Measurements from ENCODE around the gene ASPHD2.
"Not testable (repeated sequence)": the region's sequence is repeated elsewhere in the genome, so short reads cannot be mapped to it uniquely, and the experiment has no call there.

ASPHD2 gene, protein sequence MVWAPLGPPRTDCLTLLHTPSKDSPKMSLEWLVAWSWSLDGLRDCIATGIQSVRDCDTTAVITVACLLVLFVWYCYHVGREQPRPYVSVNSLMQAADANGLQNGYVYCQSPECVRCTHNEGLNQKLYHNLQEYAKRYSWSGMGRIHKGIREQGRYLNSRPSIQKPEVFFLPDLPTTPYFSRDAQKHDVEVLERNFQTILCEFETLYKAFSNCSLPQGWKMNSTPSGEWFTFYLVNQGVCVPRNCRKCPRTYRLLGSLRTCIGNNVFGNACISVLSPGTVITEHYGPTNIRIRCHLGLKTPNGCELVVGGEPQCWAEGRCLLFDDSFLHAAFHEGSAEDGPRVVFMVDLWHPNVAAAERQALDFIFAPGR

DNA sequence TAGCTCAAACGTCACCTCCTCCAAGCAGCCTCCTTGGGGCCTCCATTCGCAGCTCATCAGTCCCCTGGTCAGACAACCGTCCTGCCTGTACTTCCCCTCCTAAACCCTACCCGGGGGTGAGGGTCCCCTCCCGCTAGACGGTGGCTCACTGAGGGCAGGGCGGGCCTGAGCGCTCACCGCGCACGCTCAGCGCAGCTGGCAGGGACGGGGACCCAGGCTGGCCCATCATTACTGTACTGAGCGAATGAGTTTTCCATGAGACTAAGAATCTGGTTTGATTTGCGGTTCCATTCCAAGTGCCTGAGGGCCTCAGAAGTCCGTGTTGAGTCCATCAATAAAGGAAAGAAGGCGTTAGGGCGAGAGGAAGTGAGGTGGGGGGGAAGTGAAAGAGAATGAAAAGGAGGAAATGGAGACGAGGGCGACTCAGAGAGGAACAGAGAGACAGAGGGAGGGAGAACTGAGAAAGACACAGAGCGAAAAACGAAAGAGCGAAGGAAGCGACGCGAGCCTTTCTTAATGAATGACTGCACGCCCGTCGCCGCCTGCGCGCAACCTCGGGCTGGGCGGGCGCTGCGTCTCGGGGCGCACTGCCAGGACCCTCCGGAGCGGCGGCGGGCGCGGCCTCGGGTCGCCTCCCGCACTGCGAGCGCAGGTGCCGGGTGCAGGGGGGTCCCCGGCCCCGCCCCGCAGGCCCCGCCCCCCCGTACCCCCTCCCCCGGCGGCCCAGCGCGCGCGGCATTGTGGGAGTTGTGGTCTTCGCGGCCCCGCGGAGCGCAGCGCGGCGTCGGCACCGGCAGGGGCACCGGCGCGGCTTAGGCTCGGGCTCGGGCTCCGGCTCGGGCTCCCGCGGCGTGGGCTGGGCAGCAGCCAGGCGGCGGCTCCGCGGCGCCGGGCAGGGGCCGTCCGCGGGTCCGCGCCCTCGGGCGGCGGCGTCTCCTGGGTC is at the start of gene ASPHD2:
ASPHD2 (plus strand) TSS at position 746 of the 943 bp plus-strand sequence. CDS start 4,356 bp downstream, outside the sequence.
- no peak for FAIRE-seq

DNA sequence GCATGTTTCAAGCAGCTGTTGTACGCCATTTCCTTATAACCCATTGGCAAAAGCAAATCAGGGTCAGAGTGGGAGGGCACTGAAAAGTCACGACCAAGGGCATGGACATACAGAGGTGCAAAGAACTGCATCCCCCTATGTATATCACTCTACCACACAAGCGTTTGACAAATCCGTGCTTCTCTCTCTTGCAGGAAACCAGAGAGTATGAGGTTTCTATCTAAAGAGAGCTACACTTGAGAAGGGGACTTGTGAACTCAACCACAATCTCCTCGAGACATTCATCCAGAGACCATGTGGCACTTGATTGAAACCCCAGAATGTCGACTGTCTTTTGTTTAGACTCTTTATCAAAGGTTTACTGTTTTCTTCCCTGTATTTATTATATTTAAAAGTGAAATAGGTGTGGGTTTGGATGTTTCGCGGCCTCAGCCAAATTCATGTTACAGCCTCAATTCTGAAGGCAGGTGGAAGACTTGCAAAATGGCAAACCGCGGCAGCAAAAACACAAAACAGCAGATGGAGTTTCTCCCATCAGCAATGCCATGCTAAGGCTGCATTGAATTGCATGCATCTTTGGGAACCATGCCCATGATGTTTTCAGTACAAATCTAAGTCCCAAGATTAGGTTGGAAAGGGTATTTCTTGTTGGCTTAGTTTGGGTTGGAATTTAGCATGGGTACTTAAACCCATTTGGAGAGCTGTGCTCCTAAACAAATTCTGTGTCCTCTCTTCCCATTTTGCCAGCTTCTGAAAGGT is 48.8 kb upstream of the ASPHD2 start:
- no peak for FAIRE-seq

DNA sequence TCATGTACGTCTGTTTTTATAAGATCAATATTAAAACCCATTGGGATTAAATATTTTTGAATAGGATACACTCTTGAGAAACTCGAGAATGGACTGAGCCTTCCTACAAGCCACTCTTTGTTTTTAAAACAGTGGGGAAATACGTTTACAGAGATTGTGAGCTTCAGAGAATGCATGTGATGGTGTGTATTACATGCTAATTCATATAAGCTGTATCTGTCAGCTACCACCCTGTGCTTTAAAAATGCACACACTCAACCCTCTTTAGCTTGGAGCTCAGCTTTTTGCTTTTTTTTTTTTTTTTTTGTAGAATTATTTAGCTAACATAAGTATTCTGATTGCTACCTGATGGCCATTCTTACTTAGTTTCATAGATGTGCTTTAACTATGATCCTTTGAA is 46.3 kb upstream of the ASPHD2 start:
- no peak for FAIRE-seq

DNA sequence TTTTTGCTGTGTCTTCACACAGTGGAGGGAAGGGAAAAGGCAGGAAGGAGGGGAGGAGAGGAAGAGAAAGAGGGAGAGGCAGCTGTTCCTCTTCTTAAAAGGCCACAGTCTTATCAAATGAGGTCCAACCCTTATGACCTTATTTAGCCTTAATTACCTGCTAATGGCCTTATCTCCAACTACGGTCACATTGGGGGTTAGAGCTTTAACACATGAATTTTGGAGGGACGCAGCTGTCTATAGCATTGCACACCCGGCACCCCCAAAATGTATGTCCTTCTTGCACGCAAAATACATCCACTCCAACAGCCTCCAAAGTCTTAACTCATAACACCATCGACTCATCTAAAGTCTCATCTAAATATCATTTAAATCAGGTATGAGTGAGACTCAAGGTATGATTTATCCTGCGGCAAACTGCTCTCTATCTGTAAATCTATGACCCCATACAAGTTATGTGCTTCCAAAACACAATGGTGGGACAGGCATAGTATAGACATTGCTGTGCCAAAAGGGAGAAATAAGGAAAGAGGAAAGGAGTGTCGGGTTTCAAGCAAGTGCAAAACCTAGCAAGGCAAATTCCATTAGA is 45.0 kb upstream of the ASPHD2 start:
- FAIRE-seq, result no peak

DNA sequence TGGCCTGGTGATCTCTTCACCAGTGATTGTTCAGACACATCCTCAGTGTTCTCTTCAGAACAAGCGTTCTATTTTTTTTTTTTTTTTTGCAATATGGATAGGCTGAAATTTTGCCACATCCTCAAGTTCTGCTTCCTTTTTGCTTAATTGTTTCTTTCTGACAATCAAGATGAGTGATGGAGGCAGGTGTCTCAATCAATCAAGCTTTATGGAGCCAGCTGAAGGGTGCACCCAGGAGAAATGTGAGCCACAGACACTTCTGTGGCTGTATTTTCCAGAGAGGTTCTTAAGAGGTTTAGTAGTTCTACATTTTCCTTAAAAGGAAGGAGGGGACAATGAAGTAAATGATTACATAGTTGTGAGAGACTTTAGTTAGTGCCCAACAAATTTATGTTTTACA is 43.9 kb upstream of the ASPHD2 start:
- FAIRE-seq, result no peak

DNA sequence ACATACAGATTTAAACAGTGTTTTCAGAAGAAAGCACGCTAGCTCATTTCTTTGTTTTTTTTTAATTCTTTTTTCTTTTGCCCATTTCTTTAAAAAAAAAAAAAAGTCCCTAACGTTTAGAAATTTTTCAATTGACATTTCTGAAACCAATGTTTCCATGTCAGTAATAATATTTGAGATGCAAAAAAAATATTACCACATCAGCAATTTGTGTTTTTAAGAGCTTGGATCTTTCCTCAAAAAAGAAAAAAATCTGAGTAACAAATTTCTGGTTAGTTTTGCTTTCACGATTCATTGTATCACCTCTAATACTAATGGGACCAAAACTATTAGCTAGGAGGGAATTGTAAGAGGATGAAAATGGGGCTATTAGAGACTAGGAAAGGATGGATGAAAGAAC is 39.9 kb upstream of the ASPHD2 start:
- no peak for FAIRE-seq

DNA sequence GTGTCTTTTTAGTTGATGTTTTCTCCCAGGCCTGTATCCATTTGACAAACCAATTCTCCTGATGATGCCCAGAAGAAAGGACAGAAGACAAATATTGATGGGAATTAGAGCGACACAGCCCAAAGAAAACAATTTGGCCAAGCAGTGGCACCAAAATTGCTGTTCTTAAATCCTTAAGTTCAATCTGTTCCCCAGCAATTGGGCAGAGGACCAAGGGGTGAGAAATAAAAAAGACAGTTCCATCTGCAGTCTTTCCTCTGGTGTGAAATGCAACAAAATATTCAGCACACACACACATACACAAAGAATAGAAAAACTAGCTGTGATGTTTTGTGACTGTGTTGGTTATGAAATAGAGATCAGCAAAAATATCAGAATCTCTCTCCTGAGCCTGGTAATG is 38.0 kb upstream of the ASPHD2 start:
- no peak for FAIRE-seq

DNA sequence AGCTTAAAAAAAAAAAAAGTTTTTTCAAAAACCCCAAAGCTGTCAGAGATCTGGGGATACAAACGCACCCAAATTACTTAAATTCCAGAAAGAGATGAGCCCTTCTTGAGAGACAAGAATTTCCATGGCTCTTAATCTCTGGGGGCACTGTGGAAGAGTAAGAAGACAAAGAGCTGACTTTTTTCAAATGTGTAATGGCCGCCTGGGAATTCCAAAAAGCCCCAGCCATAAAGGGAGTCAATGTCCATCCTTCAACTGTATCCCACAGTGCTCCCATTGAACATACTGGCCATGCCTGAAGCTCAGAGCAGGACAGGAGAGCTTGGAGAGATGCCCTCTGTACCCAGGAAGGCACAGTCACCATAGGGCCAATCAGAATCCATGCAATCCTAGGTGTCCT is 37.4 kb upstream of the ASPHD2 start:
- FAIRE-seq, result no peak

DNA sequence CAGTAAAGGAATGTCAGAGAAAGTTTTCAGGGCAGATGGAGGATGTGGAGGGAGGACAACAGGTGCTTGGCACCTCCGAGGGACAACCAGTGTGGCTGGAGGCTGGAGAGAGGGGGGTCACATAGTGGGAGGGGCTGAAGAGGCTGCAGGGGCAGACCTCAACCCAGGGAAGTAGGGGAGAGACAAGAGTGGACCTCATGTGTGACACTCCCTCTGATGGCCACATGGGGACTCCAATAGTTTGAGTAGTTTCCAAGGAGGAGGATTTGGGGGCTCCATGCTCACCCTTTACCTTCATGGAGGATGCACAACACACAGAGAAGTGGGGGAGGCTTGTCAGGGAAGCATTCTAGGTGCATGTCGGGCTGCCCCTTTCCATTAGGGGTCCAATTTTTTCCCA is 35.1 kb upstream of the ASPHD2 start:
- no peak for FAIRE-seq

DNA sequence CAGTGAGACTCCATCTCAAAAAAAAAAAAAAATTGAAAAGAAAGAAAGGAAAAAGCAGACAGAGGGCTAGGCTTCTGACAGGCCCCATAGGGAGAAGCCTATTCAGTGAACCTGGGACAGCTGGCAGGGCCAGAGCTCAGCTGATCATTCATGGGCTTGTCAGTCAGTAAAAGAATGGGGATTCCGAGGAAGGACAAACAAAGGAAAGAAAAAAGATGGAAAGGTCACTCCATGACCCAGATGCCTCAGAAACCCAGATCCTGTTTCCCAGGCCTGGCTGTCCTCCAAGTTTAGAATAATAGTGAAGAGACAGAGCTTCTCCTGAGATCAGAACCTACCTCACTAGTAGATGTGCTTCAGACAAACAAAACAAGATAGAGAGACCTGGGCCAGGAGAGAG is 34.3 kb upstream of the ASPHD2 start:
- no peak for FAIRE-seq

DNA sequence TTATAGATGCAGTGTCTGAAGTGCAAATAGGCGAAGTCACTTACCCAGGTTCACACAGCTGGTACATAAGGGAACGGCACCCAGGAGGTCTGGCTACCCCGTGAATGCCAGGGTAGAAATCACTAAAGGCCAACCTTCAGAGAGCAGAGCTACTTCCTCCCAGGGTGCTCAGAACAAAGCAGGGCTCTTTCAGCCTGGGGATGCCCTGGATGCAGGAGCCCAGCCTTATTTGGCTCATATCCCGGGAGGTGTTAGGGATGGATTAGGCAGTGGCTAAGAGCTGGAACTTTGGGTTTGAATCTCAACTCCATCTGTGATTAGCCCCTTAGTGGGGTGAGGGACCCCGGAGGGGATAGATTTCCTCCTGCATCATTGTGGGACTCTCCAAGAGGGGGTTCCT is 33.1 kb upstream of the ASPHD2 start:
- no peak for FAIRE-seq

DNA sequence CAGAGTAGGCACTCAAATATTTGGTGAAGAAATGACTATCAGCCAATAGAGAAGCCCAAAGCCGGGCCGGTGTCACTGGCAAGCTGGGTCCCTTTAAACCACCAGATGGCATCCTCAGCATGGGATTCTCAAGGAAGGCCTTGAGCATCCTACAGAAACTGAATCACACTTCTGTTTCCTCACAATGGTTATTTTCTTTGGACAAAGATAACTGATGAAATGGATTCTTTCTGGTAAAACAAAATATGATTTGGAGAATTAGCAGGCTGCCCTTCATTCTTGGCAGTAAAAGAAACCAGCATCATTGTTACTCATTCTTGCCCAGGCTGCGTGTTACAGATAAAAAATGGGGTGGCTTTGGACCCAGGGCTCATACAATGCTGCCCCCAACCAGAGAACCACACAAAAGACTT is 30.3 kb upstream of the ASPHD2 start:
- peak; percentile 37 for FAIRE-seq

DNA sequence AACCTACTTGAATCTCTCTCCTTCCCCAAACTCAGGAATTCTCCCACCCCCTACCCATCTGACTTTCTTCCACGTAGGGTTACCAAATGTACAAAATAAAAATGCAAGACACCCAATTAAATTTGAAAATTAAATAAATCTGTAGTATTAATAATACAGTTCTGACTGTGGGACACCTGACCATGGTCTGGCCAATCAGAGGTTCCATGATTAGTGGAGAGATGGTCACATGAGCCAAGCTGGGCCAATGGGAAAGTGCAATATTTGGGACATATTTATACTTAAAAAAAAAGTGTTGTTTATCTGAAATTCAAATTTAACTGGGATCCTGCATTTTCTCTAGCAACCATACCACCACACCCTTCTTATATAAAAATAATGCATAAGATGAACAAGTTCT is 29.8 kb upstream of the ASPHD2 start:
- no peak for FAIRE-seq

DNA sequence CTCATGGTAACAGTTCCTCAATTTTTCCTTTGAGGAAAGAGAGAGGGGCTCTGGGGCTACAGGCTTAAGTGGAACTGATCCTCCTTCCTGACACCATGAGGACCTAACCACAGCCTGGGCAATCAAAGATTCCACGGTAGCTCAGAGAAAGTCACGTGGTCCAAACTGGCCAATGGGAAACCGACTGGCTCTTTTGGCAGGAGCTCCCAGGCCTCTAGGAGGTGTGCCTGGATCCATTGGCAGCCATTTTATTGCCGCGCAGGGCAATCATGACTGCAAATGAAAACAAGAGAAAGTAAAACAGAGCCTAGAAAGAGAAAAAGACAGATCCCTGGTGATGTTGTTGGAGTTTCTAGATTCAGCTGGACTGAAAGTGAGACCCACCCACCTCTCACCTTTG is 27.3 kb upstream of the ASPHD2 start:
- no peak for FAIRE-seq

DNA sequence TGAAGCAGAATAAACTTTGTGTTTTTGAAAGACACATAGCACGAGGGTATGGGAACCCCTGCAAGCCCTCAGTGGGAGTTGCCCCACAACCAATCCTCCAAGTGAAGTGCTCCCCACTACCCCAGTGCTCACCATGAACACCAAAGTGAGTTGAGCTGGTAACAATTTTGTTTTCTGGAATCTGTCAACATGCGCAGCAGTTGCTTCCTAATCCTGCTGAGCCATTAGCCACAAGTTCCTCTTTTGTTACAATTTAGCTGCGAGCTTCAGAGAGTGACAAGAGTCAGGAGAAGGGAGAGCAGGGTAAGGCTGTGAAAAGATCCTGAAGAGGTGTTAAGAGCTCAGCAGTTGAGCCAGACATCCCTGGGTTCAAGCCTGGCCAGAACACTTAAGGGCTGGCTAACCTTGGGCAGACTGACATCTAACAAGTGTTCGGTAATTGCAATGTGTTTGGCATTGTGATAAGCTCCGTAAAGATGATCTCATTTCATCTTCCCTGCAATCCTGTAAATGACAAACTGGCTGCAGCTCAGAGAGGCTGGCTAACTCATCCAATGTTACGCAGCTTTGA is 24.1 kb upstream of the ASPHD2 start:
- FAIRE-seq, result no peak

DNA sequence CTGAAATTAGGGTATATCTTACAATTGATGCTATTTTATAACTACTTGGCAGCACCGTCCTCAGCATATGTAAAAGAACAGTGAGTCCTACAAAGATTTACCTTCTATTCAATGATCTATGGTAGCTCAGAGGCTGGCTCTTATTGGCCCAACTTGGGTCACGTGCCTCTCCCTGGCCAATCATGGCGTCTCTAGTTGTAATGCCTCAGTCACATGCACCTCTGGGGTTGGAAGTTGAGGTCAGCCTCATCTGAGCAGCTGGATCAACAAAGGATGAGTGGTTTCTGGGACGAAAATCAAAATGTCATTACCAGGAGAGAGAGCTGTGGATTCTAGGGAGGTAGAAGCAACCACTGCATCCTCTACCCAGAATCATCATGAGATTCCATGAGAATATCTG is 22.9 kb upstream of the ASPHD2 start:
- FAIRE-seq, result no peak

DNA sequence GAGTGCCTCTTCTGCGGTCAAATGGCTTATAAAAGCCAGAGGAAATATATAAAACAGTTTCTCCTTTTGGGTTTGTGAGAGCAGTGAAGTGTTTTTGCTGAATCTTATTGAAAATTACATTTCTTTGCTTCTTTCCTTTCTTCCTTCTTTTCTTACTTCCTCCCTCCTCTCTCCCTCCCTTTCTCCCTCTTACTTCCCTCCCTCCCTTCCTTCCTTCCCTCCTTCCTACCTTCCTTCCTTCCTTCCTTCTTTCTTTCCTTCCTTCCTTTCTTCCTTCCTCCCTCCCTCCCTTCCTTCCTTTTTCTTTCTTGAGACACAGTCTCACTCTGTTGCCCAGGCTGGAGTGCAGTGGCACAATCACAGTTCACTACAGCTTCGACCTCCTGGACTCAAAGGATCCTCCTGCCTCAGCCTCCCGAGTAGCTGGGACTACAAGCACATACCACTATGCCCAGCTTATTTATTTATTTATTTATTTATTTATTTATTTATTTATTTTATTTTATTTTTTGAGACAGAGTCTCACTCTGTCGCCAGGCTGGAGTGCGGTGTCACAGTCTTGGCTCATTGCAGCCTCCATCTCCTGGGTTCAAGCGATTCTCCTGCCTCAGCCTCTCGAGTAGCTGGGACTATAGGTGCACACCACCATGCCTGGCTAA is 20.4 kb upstream of the ASPHD2 start:
- not testable (repeated sequence) for FAIRE-seq

DNA sequence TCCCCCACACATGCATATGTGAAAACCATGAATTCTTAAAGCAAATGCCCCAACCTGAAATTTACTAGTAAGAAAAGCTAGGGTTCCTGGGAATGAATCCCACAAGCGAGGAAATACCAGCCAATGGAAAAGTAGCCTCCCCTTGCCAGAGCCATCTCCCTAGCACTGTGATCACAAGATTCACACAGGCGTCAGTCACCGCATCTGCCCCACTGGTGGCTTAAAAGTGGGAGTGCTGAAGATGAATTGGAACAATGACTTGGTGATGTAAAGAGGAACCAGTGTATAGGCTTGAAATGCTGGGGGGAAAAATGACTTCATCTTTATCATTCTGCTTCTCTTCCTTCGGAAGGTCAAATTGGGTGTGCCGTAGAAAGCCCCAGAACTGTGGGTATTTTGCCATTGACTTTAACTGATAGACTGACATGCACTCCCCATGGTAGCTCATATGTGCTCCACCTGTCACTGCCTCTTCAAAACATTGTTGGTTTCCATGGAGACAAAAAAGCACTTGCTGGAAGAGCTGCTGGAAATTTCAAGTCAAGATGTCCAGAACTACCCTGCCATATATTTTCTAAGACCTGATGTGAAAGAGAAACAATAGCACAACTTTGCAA is 19.2 kb upstream of the ASPHD2 start:
- FAIRE-seq, result no peak

DNA sequence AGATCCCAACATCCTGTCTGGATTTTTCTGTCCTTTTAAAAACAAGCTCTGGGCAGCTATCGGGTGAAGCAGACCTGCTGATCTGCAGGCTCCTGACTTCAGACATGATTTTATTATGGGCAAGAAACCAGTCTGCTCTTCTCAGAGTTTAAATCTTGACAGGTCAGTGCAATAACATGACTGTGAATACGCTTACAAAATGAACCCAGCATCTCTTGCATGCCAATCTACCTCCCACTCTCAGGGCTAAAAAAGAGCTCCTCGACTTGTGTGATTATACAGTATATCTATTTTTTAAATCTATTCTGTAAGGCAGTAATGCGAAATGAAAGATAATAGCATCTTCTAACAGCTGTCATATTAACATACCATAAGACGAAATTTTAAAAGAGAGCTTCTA is 18.7 kb upstream of the ASPHD2 start:
- no peak for FAIRE-seq

DNA sequence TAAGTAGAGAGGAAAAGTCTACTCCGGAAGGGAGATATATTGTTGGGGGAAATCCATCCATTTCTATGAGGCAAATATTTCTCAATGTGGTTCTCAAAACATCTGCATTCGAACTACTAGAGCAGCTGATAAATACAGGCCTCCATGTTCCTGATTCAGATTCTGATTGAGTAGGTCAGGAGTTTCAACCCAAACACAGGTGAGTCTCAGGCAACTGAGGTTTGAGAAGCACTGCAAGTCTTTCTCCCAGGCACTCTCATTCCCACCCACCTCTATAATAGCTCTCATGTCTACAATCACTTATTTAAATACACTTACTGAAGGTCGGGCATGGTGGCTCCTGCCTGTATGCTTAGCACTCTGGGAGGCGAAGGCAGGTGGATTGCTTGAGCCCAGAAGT is 14.7 kb upstream of the ASPHD2 start:
- no peak for FAIRE-seq

DNA sequence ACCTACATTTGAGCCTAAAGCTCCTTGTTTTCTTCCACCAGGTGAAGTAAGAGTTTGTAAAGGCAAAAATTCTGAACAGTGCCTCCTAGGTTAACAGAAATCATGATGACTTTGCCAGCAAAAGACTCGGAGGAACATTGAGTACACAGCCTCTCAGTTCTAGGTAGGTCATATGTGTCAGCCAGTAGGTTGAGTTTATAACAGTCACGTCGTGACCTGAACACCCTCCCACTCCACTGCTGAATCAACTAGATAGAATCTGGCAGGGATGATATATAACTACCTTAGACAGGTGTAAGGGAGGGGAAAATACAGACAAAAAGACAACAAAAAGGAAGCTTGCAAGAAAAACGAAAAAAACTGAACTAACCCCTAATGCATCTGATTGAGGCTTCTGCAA is 12.8 kb upstream of the ASPHD2 start:
- no peak for FAIRE-seq

All from endometrium (tissue), 2 donors.